ENCODE measurements around the gene HS6ST1. TPM values are rescaled to one million over a fixed set of nuclear protein-coding genes. Genes with fewer than 3 reads are reported as not detected.

Gene HS6ST1
- total and polyA plus RNA-seq, 2 of the 4 experiments (the other 2 are of a cell fraction), result 29.9 to 36.9 TPM

GRCh38 chr2:128304330-128304714 lies 14.3 kb downstream of the HS6ST1 start:
- WGBS, 2 experiments (ENCODE audit: extremely low coverage in 2 of 2, insufficient read length in 1 of 2), result 97% methylated on average over 4 of the region's 5 CpGs; no CpG with 5 or more reads in 1 of the 2 experiments
- H2AK9ac ChIP-seq (replicated peaks; ENCODE audit: low read depth, low read length, poor library complexity), result peak overlapping the region; percentile 57
- peaks cover 67% of the 10 kb centered on the region for H4K20me1 ChIP-seq (ENCODE audit: insufficient read depth, low read length)
- H3K4me1 ChIP-seq (ENCODE audit: control insufficient read depth, insufficient read depth, low read length), result peaks cover 82% of the 10 kb centered on the region
- BruUV-seq (replicated peaks), result no TSS peak
- ChIA-PET CTCF (interaction anchor here (1.3 kb wide), 1 partner anchor 12 kb away, joined by 3 read pairs; no protein-coding TSS in a partner anchor), POLR2A (ENCODE audit: unreplicated experiment) (interaction anchor here (0.9 kb wide), 1 partner anchor 11 kb away, joined by 3 read pairs; no protein-coding TSS in a partner anchor)
- peak overlapping the region; percentile 7; the same call in 1 of the 2 replicates for H3K9ac ChIP-seq (ENCODE audit: low read depth, low read length)
- H4K5ac ChIP-seq (ENCODE audit: low read depth, low read length), result peak overlapping the region; percentile 65
- no peaks in the 10 kb centered on the region for H3K9me3 ChIP-seq (ENCODE audit: control insufficient read depth, insufficient read depth, low read length)
- peaks cover 46% of the 10 kb centered on the region for H3K36me3 ChIP-seq (ENCODE audit: control insufficient read depth, insufficient read depth, low read length)
- peak overlapping the region; percentile 99 for H4K91ac ChIP-seq (ENCODE audit: insufficient read depth, low read depth, low read length)
- no peaks in the 10 kb centered on the region for H3K27me3 ChIP-seq (ENCODE audit: control insufficient read depth, insufficient read depth, low read length)
- peak overlapping the region; percentile 50; the same call in 1 of the 2 replicates for H3K23ac ChIP-seq (ENCODE audit: low read depth, low read length)
- no peak overlapping the region for H3K4me3 ChIP-seq (ENCODE audit: insufficient read depth, low read depth, low read length)
- DNase-seq, result no peak
- no peak for TF ChIP-seq RFX5 (IDR thresholded peaks at IDR 0.05; ENCODE audit: low read depth, low read length)
- no peak for TF ChIP-seq CHD1 (IDR thresholded peaks at IDR 0.05; ENCODE audit: low read depth, low read length)
- TF ChIP-seq MXI1 (IDR thresholded peaks at IDR 0.05; ENCODE audit: borderline replicate concordance, low read depth, low read length), result no peak
- TF ChIP-seq ELK1 (IDR thresholded peaks at IDR 0.05; ENCODE audit: borderline replicate concordance, low read depth, low read length), result no peak
- no peak for TF ChIP-seq SMC3 (IDR thresholded peaks at IDR 0.05; ENCODE audit: low read depth, low read length)
- TF ChIP-seq FOS (IDR thresholded peaks at IDR 0.05; ENCODE audit: low read depth, low read length), result no peak
- no peak for TF ChIP-seq NFE2L2 (IDR thresholded peaks at IDR 0.05; ENCODE audit: low read depth, low read length)
- no peak for TF ChIP-seq POLR2A (IDR thresholded peaks at IDR 0.05; ENCODE audit: low read depth, low read length)
- TF ChIP-seq RCOR1 (IDR thresholded peaks at IDR 0.05; ENCODE audit: insufficient replicate concordance, low read length), result no peak
- TF ChIP-seq, protein P1, sequence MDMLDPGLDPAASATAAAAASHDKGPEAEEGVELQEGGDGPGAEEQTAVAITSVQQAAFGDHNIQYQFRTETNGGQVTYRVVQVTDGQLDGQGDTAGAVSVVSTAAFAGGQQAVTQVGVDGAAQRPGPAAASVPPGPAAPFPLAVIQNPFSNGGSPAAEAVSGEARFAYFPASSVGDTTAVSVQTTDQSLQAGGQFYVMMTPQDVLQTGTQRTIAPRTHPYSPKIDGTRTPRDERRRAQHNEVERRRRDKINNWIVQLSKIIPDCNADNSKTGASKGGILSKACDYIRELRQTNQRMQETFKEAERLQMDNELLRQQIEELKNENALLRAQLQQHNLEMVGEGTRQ (IDR thresholded peaks at IDR 0.05; ENCODE audit: low read depth, low read length), result no peak
- TF ChIP-seq, protein P2, sequence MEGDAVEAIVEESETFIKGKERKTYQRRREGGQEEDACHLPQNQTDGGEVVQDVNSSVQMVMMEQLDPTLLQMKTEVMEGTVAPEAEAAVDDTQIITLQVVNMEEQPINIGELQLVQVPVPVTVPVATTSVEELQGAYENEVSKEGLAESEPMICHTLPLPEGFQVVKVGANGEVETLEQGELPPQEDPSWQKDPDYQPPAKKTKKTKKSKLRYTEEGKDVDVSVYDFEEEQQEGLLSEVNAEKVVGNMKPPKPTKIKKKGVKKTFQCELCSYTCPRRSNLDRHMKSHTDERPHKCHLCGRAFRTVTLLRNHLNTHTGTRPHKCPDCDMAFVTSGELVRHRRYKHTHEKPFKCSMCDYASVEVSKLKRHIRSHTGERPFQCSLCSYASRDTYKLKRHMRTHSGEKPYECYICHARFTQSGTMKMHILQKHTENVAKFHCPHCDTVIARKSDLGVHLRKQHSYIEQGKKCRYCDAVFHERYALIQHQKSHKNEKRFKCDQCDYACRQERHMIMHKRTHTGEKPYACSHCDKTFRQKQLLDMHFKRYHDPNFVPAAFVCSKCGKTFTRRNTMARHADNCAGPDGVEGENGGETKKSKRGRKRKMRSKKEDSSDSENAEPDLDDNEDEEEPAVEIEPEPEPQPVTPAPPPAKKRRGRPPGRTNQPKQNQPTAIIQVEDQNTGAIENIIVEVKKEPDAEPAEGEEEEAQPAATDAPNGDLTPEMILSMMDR (conservative IDR thresholded peaks at IDR 0.05; ENCODE audit: low read depth, low read length), result no peak
- TF ChIP-seq CEBPB (IDR thresholded peaks at IDR 0.05; ENCODE audit: low read depth, low read length), result no peak
- no peak for TF ChIP-seq BHLHE40 (IDR thresholded peaks at IDR 0.05; ENCODE audit: low read depth, low read length)
- TF ChIP-seq MAZ (IDR thresholded peaks at IDR 0.05; ENCODE audit: borderline replicate concordance, low read depth, low read length), result no peak
- TF ChIP-seq MAFK (IDR thresholded peaks at IDR 0.05; ENCODE audit: low read depth, low read length), result no peak
- TF ChIP-seq RAD21 (IDR thresholded peaks at IDR 0.05; ENCODE audit: low read length), result no peak
- H3K18ac ChIP-seq (ENCODE audit: low read depth, low read length), result peak overlapping the region; percentile 84
- H2BK120ac ChIP-seq (ENCODE audit: low read depth, low read length), result peak overlapping the region; percentile 99
- peak overlapping the region; percentile 46; the same call in 2 of the 3 replicates for H2BK15ac ChIP-seq (ENCODE audit: low read depth, low read length)
- H4K8ac ChIP-seq (ENCODE audit: low read depth in 2 of 2, low read length in 2 of 2), result peak overlapping the region; percentile 87 to 95; a peak in 3 of 4 replicates
- H3K14ac ChIP-seq (replicated peaks; ENCODE audit: low read depth, low read length), result peak overlapping the region; percentile 78; the same call in 1 of the 2 replicates
- H3K9me1 ChIP-seq (ENCODE audit: insufficient read depth, low read length), result peaks cover 69% of the 10 kb centered on the region
- peak overlapping the region; percentile 95 for H3K27ac ChIP-seq (ENCODE audit: insufficient read depth, low read length)
- H3K4ac ChIP-seq (ENCODE audit: low read depth, low read length), result peak overlapping the region; percentile 99
- H2BK20ac ChIP-seq (ENCODE audit: low read depth, low read length), result peak overlapping the region; percentile 81
- peak overlapping the region; percentile 15 for H2AFZ ChIP-seq (replicated peaks; ENCODE audit: low read length, poor library complexity)
- ATAC-seq (ENCODE audit: low read depth), result no peak
- H2BK5ac ChIP-seq (ENCODE audit: low read depth, low read length, poor library complexity, severe bottlenecking), result peak overlapping the region; percentile 99
- in situ Hi-C loops (cut with MboI; ENCODE audit: low sequenced_read_pairs) (loop anchor here (25.0 kb wide), 1 partner anchor 417 kb away; the partner anchor contains the start of gene AMMECR1L), intact Hi-C loops (cut with micrococcal nuclease) (no loop called here), dilution Hi-C loops (cut with HindIII; ENCODE audit: low sequenced_read_pairs, unreplicated experiment) (no loop called here)
- peak overlapping the region; percentile 92 for H2AK5ac ChIP-seq (ENCODE audit: low read depth, low read length)
- peaks cover 53 to 93% of the 10 kb centered on the region in 2 experiments for H3K79me1 ChIP-seq (ENCODE audit: low read depth in 1 of 2, low read length in 2 of 2)
- H3K56ac ChIP-seq (ENCODE audit: extremely low read depth, insufficient read depth, low read length), result no peak overlapping the region
- no peak overlapping the region for H3K4me2 ChIP-seq (ENCODE audit: low read depth, low read length)

Measured in IMR-90 (cell line).